BE2C (cell line): ENCODE data around the gene SAMD11.

Experiments
- DNase-seq: peaks from one replicate; pipeline ENCODE4 v3.0.0-alpha.2; 2020
- H3K27me3 ChIP-seq: fragments of 250-450 bp; sonication (Bioruptor Pico); 2 replicates; pipeline ENCODE4 v1.5.1; 2020; ENCODE audit warnings: mild to moderate bottlenecking
- H3K36me3 ChIP-seq: fragments of 250-450 bp; sonication (Bioruptor Pico); 2 replicates; pipeline ENCODE4 v1.5.1; 2020; ENCODE audit warnings: mild to moderate bottlenecking
- H3K4me1 ChIP-seq: fragments of 250-450 bp; sonication (Bioruptor Pico); 2 replicates; pipeline ENCODE4 v1.5.1; 2020
- H3K4me3 ChIP-seq: 2 replicates; pipeline ENCODE4 v1.5.1; 2011; ENCODE audit warnings: low read depth, low read length
- H3K9me3 ChIP-seq: fragments of 250-450 bp; sonication (Bioruptor Pico); 2 replicates; pipeline ENCODE4 v1.5.1; 2020
- TF ChIP-seq, protein P1 (sequence below): IDR thresholded peaks from 2 replicates; pipeline ENCODE4 v1.5.1; 2012; ENCODE audit warnings: mild to moderate bottlenecking, low read depth, low read length

Gene SAMD11

DNA sequence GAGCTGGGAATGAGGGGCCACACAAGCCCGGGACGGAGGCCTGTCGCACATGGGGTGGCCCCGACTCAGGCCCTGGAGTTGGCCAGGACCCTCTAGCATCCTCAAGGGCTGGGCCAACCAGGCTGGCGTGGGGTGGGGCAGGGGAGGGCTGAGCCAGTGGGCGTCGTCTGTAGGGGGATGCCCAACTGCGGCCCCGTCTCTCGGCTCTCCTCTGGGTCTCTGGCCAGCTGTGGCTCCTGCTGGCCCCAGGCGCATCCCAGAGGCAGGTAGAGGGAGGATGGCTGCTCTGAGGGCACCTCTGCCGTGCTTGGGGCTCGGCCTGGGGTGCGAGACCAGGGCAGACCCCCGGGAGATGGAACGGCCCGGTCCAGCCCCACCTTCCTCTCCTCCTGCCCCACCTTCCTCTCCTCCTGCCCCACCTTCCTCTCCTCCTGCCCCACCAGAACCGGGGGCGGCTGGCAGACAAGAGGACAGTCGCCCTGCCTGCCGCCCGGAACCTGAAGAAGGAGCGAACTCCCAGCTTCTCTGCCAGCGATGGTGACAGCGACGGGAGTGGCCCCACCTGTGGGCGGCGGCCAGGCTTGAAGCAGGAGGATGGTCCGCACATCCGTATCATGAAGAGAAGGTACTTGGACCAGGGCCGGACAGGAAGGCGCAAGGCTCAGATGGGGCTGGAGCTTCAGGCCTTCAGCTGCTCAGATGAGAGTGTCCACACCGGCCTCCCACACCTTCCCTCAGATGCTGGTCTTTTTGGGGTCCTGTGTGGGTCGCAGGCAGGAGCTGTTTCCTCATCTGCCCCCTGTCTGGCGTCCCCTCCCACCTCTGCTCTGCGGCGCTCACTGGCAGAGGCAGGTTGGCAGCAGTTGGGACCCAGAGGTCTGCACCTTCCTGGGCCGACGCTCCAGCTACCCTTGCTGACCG lies 6.2 kb downstream of the SAMD11 start:
- DNase-seq = no peak
- Histone ChIP-seq H3K27me3 (peaks cover under 1% of the 10 kb centered on the region), H3K4me1 (peaks cover 34% of the 10 kb centered on the region), H3K4me3 (no peak overlapping the region), H3K36me3 (peaks cover 12% of the 10 kb centered on the region), H3K9me3 (no peaks in the 10 kb centered on the region)
- TF ChIP-seq, protein P1, sequence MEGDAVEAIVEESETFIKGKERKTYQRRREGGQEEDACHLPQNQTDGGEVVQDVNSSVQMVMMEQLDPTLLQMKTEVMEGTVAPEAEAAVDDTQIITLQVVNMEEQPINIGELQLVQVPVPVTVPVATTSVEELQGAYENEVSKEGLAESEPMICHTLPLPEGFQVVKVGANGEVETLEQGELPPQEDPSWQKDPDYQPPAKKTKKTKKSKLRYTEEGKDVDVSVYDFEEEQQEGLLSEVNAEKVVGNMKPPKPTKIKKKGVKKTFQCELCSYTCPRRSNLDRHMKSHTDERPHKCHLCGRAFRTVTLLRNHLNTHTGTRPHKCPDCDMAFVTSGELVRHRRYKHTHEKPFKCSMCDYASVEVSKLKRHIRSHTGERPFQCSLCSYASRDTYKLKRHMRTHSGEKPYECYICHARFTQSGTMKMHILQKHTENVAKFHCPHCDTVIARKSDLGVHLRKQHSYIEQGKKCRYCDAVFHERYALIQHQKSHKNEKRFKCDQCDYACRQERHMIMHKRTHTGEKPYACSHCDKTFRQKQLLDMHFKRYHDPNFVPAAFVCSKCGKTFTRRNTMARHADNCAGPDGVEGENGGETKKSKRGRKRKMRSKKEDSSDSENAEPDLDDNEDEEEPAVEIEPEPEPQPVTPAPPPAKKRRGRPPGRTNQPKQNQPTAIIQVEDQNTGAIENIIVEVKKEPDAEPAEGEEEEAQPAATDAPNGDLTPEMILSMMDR = no peak

- peaks cover 5% of the 10 kb centered on the region for H3K27me3 ChIP-seq
- TF ChIP-seq, protein P1 = no peak
- no peak for DNase-seq
- H3K36me3 ChIP-seq = peaks cover 12% of the 10 kb centered on the region
- H3K9me3 ChIP-seq = no peaks in the 10 kb centered on the region
- peaks cover 41% of the 10 kb centered on the region for H3K4me1 ChIP-seq
- no peak overlapping the region for H3K4me3 ChIP-seq
These were observed 7.0 kb downstream of the SAMD11 start for GRCh38 chr1:930633-931138.

- H3K36me3 ChIP-seq = peaks cover 12% of the 10 kb centered on the region
- H3K4me3 ChIP-seq = no peak overlapping the region
- DNase-seq = no peak
- peaks cover 5% of the 10 kb centered on the region; the same call in 1 of the 2 replicates for H3K27me3 ChIP-seq
- no peaks in the 10 kb centered on the region for H3K9me3 ChIP-seq
- TF ChIP-seq, protein P1 = no peak; the same call in 1 of the 2 replicates
- peaks cover 44% of the 10 kb centered on the region for H3K4me1 ChIP-seq
These were observed 7.9 kb downstream of the SAMD11 start for GRCh38 chr1:931380-932172.

DNA sequence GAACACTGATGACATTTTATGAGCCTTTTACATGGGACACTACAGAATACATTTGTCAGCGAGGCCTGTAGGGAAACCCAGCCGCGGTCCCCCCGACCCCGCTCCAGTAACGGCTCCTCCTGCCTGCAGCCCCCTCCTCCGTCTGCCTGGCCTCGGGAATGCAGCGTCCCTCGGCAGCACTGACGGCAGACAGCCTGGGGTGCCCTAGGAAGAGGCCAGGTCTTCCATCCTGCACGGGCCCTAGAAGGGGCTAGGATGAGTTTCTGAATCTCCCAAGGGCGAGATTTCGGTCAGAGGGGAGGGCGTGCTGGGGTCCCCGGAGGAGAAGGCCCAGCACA lies 8.4 kb downstream of the SAMD11 start:
- Histone ChIP-seq H3K4me1 (peaks cover 50% of the 10 kb centered on the region), H3K4me3 (no peak overlapping the region), H3K9me3 (no peaks in the 10 kb centered on the region), H3K27me3 (peaks cover 5% of the 10 kb centered on the region; the same call in 1 of the 2 replicates), H3K36me3 (peaks cover 17% of the 10 kb centered on the region)
- TF ChIP-seq, protein P1 = no peak
- no peak for DNase-seq

- Histone ChIP-seq H3K4me1 (peaks cover 52% of the 10 kb centered on the region), H3K9me3 (no peaks in the 10 kb centered on the region), H3K36me3 (peaks cover 17% of the 10 kb centered on the region), H3K4me3 (no peak overlapping the region), H3K27me3 (peaks cover 5% of the 10 kb centered on the region; the same call in 1 of the 2 replicates)
- TF ChIP-seq, protein P1 = no peak
- no peak for DNase-seq
These were observed 9.3 kb downstream of the SAMD11 start for GRCh38 chr1:932776-933602.
